ENCODE results near the gene ADGRL2.
A peak's percentile ranks its signal among the peaks of the same experiment; 100 is the strongest.

ADGRL2 gene

DNA sequence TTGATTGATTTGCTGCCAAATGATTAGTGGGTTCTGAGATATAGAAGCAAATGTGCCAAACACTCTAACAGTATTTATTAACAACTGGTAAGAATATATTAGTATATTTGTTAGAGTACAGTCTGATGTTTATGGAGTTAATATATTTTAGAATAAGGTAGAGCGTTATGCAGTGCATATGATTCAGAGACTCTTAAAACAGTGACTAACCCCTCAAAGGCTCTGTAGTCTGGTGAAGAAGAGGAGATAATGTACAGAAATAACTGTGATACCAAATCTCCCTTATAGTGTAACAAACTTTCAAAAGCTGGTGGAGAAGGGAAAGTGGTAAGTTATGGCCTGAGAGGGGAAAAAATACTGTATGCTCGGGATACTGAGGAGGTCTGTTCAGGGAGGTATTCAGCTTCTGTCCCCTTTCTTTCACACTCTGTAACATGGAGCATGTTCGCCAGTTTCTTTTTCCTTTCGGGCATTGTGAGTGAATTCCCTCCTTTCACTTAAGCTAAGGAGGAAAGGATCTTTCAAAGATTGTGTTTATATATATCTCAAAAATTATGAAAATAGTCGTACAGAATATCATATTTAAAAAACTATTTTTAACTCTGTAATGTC is 121.2 kb downstream of the ADGRL2 start:
- Histone ChIP-seq H3K4me3 (ENCODE audit: low read depth, low read length) (no peak overlapping the region), H3K9me3 (ENCODE audit: control insufficient read depth, insufficient read depth, low read depth, low read length) (no peaks in the 10 kb centered on the region), H3K36me3 (ENCODE audit: control insufficient read depth in 2 of 2, insufficient read depth in 1 of 2, low read length in 2 of 2) (no peaks in the 10 kb centered on the region), H3K4me1 (ENCODE audit: control insufficient read depth, insufficient read depth, low read length) (peaks cover 45% of the 10 kb centered on the region), H3K27ac (ENCODE audit: extremely low read depth, low read depth, low read length) (no peak overlapping the region)
- ChIA-PET CTCF (no interaction called here), POLR2A (interaction anchor here (0.6 kb wide), 1 partner anchor 121 kb away, joined by 3 read pairs; the partner anchor contains the start of gene ADGRL2)
- TF ChIP-seq PRDM1 (tag by site-specific recombination; IDR thresholded peaks at IDR 0.05), result peak; percentile 95
- no peak for TF ChIP-seq ZNF473 (tag by site-specific recombination; IDR thresholded peaks at IDR 0.05)

DNA sequence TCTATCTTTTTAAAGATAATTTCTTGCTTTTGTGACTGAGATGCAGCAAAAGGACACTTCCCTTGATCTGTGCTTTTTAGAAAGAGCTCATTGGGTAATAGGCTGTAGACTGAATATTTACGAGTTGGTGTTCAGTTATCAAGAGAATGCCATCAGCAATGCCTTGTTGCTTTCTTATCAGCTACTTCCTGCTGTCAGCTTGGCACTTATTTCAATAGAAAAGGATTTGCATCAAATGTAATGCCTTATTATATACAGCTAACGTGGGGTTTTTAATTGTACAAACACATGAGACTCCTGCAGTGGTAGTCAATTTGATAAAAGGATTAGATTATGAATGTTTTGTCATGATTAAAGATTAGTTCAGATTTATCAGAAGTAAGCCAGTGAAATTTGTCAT is 122.2 kb downstream of the ADGRL2 start:
- Histone ChIP-seq H3K36me3 (ENCODE audit: control insufficient read depth in 2 of 2, insufficient read depth in 1 of 2, low read length in 2 of 2) (no peaks in the 10 kb centered on the region), H3K9me3 (ENCODE audit: control insufficient read depth, insufficient read depth, low read depth, low read length) (no peaks in the 10 kb centered on the region), H3K4me3 (ENCODE audit: low read depth, low read length) (no peak overlapping the region), H3K27ac (ENCODE audit: extremely low read depth, low read depth, low read length) (no peak overlapping the region), H3K4me1 (ENCODE audit: control insufficient read depth, insufficient read depth, low read length) (peaks cover 41% of the 10 kb centered on the region)
- TF ChIP-seq SCRT2 (tag by site-specific recombination; IDR thresholded peaks at IDR 0.05) (0 out of 2 replicates have a peak, but pooled peaks have one; percentile 31), TCF7L2 (IDR thresholded peaks at IDR 0.05; ENCODE audit: borderline replicate concordance, low read depth, low read length) (peak; percentile 54; the same call in 1 of the 2 replicates), ZNF843 (tag by site-specific recombination; IDR thresholded peaks at IDR 0.05) (peak; percentile 75), ZNF510 (tag by site-specific recombination; IDR thresholded peaks at IDR 0.05; ENCODE audit: insufficient replicate concordance) (no peak), OSR2 (tag by site-specific recombination; IDR thresholded peaks at IDR 0.05) (peak; percentile 46; the same call in 1 of the 2 replicates), ZNF600 (tag by site-specific recombination; IDR thresholded peaks at IDR 0.05) (no peak), ZNF2 (tag by site-specific recombination; IDR thresholded peaks at IDR 0.05) (no peak), ZIC2 (tag by site-specific recombination; IDR thresholded peaks at IDR 0.05) (peak; percentile 68), FEZF1 (tag by site-specific recombination; IDR thresholded peaks at IDR 0.05) (peak; percentile 64; the same call in 1 of the 2 replicates)
- TF ChIP-seq, protein P1, sequence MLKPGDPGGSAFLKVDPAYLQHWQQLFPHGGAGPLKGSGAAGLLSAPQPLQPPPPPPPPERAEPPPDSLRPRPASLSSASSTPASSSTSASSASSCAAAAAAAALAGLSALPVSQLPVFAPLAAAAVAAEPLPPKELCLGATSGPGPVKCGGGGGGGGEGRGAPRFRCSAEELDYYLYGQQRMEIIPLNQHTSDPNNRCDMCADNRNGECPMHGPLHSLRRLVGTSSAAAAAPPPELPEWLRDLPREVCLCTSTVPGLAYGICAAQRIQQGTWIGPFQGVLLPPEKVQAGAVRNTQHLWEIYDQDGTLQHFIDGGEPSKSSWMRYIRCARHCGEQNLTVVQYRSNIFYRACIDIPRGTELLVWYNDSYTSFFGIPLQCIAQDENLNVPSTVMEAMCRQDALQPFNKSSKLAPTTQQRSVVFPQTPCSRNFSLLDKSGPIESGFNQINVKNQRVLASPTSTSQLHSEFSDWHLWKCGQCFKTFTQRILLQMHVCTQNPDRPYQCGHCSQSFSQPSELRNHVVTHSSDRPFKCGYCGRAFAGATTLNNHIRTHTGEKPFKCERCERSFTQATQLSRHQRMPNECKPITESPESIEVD (tag by site-specific recombination; IDR thresholded peaks at IDR 0.05), result peak; percentile 54
- TF ChIP-seq, protein P2, sequence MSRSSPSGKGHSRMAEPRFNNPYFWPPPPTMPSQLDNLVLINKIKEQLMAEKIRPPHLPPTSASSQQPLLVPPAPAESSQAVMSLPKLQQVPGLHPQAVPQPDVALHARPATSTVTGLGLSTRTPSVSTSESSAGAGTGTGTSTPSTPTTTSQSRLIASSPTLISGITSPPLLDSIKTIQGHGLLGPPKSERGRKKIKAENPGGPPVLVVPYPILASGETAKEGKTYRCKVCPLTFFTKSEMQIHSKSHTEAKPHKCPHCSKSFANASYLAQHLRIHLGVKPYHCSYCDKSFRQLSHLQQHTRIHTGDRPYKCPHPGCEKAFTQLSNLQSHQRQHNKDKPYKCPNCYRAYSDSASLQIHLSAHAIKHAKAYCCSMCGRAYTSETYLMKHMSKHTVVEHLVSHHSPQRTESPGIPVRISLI (tag by site-specific recombination; IDR thresholded peaks at IDR 0.05), result no peak
- CTCF ChIA-PET, result interaction anchor here (0.6 to 1.2 kb wide), 3 partner anchors 34 to 167 kb away, joined by 3 read pairs; no protein-coding TSS in a partner anchor
- POLR2A ChIA-PET, result no interaction called here

DNA sequence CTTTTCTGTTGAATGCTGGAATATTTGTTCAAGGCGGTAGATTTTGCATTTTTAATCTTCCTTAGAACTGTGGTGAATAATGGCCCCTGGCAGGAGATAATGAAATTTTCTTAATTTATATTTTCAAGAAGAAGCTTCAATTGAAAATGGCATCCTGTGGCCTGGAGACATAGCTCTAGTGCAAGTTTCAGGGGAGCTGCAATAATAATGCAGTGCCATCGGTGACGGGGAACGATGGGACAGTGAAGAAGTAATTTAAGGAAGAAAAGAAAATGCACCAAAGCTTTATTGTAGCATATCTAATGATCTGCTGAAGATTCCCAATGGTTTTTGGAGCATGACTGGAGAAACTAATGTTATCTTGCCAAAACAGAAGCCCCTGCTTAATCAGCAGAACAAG is 128.4 kb downstream of the ADGRL2 start:
- CTCF ChIA-PET, result no interaction called here
- POLR2A ChIA-PET, result no interaction called here
- Histone ChIP-seq H3K27ac (ENCODE audit: extremely low read depth, low read depth, low read length) (no peak overlapping the region), H3K4me1 (ENCODE audit: control insufficient read depth, insufficient read depth, low read length) (peaks cover 14% of the 10 kb centered on the region), H3K9me3 (ENCODE audit: control insufficient read depth, insufficient read depth, low read depth, low read length) (no peaks in the 10 kb centered on the region), H3K36me3 (ENCODE audit: control insufficient read depth in 2 of 2, insufficient read depth in 1 of 2, low read length in 2 of 2) (no peaks in the 10 kb centered on the region), H3K4me3 (ENCODE audit: low read depth, low read length) (no peak overlapping the region)
- TF ChIP-seq GLI2 (tag by site-specific recombination; IDR thresholded peaks at IDR 0.05; ENCODE audit: borderline replicate concordance, low read depth), result no peak
- no peak for TF ChIP-seq ZNF433 (tag by site-specific recombination; IDR thresholded peaks at IDR 0.05; ENCODE audit: low read depth)
- TF ChIP-seq ZNF558 (tag by site-specific recombination; IDR thresholded peaks at IDR 0.05), result no peak
- TF ChIP-seq, protein P3, sequence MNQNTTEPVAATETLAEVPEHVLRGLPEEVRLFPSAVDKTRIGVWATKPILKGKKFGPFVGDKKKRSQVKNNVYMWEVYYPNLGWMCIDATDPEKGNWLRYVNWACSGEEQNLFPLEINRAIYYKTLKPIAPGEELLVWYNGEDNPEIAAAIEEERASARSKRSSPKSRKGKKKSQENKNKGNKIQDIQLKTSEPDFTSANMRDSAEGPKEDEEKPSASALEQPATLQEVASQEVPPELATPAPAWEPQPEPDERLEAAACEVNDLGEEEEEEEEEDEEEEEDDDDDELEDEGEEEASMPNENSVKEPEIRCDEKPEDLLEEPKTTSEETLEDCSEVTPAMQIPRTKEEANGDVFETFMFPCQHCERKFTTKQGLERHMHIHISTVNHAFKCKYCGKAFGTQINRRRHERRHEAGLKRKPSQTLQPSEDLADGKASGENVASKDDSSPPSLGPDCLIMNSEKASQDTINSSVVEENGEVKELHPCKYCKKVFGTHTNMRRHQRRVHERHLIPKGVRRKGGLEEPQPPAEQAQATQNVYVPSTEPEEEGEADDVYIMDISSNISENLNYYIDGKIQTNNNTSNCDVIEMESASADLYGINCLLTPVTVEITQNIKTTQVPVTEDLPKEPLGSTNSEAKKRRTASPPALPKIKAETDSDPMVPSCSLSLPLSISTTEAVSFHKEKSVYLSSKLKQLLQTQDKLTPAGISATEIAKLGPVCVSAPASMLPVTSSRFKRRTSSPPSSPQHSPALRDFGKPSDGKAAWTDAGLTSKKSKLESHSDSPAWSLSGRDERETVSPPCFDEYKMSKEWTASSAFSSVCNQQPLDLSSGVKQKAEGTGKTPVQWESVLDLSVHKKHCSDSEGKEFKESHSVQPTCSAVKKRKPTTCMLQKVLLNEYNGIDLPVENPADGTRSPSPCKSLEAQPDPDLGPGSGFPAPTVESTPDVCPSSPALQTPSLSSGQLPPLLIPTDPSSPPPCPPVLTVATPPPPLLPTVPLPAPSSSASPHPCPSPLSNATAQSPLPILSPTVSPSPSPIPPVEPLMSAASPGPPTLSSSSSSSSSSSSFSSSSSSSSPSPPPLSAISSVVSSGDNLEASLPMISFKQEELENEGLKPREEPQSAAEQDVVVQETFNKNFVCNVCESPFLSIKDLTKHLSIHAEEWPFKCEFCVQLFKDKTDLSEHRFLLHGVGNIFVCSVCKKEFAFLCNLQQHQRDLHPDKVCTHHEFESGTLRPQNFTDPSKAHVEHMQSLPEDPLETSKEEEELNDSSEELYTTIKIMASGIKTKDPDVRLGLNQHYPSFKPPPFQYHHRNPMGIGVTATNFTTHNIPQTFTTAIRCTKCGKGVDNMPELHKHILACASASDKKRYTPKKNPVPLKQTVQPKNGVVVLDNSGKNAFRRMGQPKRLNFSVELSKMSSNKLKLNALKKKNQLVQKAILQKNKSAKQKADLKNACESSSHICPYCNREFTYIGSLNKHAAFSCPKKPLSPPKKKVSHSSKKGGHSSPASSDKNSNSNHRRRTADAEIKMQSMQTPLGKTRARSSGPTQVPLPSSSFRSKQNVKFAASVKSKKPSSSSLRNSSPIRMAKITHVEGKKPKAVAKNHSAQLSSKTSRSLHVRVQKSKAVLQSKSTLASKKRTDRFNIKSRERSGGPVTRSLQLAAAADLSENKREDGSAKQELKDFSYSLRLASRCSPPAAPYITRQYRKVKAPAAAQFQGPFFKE (tag by site-specific recombination; IDR thresholded peaks at IDR 0.05; ENCODE audit: borderline replicate concordance), result no peak
- no peak for TF ChIP-seq ZNF76 (tag by site-specific recombination; IDR thresholded peaks at IDR 0.05; ENCODE audit: borderline replicate concordance, low read depth)
- no peak for TF ChIP-seq ZNF366 (tag by site-specific recombination; conservative IDR thresholded peaks at IDR 0.05)
- TF ChIP-seq ZFP69B (tag by site-specific recombination; IDR thresholded peaks at IDR 0.05), result no peak
- TF ChIP-seq ZNF155 (tag by site-specific recombination; IDR thresholded peaks at IDR 0.05), result no peak
- no peak for TF ChIP-seq ZNF626 (tag by site-specific recombination; IDR thresholded peaks at IDR 0.05)
- no peak for TF ChIP-seq ZFP3 (tag by site-specific recombination; IDR thresholded peaks at IDR 0.05; ENCODE audit: low read depth)
- no peak for TF ChIP-seq ZNF175 (tag by site-specific recombination; IDR thresholded peaks at IDR 0.05)
